Neural cell (in vitro differentiated cells): ENCODE results near the gene MAN2C1. TPM values are rescaled to one million over a fixed set of nuclear protein-coding genes. Genes with fewer than 3 reads are reported as not detected.
"Not testable (repeated sequence)": the region's sequence is repeated elsewhere in the genome, so short reads cannot be mapped to it uniquely, and the experiment has no call there.

Source experiments
- H2AFZ ChIP-seq: fragments of 200-600, 300-800 bp; sonication (generic), shearing (Covaris generic); 2 replicates; pipeline ENCODE4 v1.6.0; 2014; ENCODE audit warnings: low read depth, mild to moderate bottlenecking, antibody characterized with exemption, low read length, moderate library complexity
- H3F3A ChIP-seq: fragments of 200-600 bp; shearing (Covaris generic); 2 replicates; pipeline ENCODE4 v1.6.1; 2016; ENCODE audit warnings: mild to moderate bottlenecking, moderate library complexity, mixed read lengths, antibody characterized with exemption, low read length; ENCODE audit not compliant: insufficient read depth, poor library complexity, severe bottlenecking
- H3K27ac ChIP-seq: fragments of 200-600, 300-800 bp; sonication (generic), shearing (Covaris generic); 2 replicates; pipeline ENCODE4 v1.5.1; 2014; ENCODE audit warnings: mild to moderate bottlenecking, low read length, moderate library complexity
- H3K27me3 ChIP-seq: fragments of 300-800, 200-600 bp; sonication (generic), shearing (Covaris generic); 2 replicates; pipeline ENCODE4 v1.6.0; 2014; ENCODE audit warnings: mild to moderate bottlenecking, low read depth, low read length, moderate library complexity; ENCODE audit not compliant: insufficient read depth
- H3K36me3 ChIP-seq: fragments of 300-800, 200-600 bp; sonication (generic), shearing (Covaris generic); 2 replicates; pipeline ENCODE4 v1.5.1; 2014; ENCODE audit warnings: mild to moderate bottlenecking, antibody characterized with exemption, low read length, moderate library complexity; ENCODE audit not compliant: insufficient read depth
- H3K4me2 ChIP-seq: fragments of 300-800, 200-600 bp; sonication (generic), shearing (Covaris generic); 2 replicates; pipeline ENCODE4 v1.6.0; 2014; ENCODE audit warnings: mild to moderate bottlenecking, low read length
- H3K4me3 ChIP-seq: fragments of 300-800, 200-600 bp; sonication (generic), shearing (Covaris generic); 2 replicates; pipeline ENCODE4 v1.5.1; 2014; ENCODE audit warnings: mild to moderate bottlenecking, low read length, moderate library complexity
- H3K79me2 ChIP-seq: fragments of 200-600 bp; shearing (Covaris generic); replicated peaks from 2 replicates; pipeline ENCODE4 v1.6.0; 2014; ENCODE audit warnings: mild to moderate bottlenecking, low read length, moderate library complexity; ENCODE audit not compliant: insufficient read depth
- H3K9ac ChIP-seq: fragments of 300-800, 200-600 bp; sonication (generic), shearing (Covaris generic); 2 replicates; pipeline ENCODE4 v1.6.1; 2016; ENCODE audit warnings: mild to moderate bottlenecking, low read length, mixed read lengths
- H3K9me2 ChIP-seq: fragments of 200-600 bp; shearing (Covaris generic); 2 replicates; pipeline ENCODE4 v1.6.1; 2016; ENCODE audit warnings: mild to moderate bottlenecking, low read length, mixed read lengths; ENCODE audit not compliant: insufficient read depth
- H3K9me3 ChIP-seq: fragments of 200-600, 300-800 bp; sonication (generic), shearing (Covaris generic); 2 replicates; pipeline ENCODE4 v1.6.1; 2016; ENCODE audit warnings: mild to moderate bottlenecking, mixed run types, low read length, moderate library complexity, mixed read lengths
- H4K20me1 ChIP-seq: fragments of 200-600 bp; shearing (Covaris generic); 2 replicates; pipeline ENCODE4 v1.6.1; 2016; ENCODE audit warnings: mild to moderate bottlenecking, mixed run types; ENCODE audit not compliant: insufficient read depth
- EP300 ChIP-seq: fragments of 450-650 bp; conservative IDR thresholded peaks from 2 replicates; pipeline ENCODE4 v1.6.1; 2014; ENCODE audit warnings: antibody characterized with exemption, mild to moderate bottlenecking, moderate library complexity; ENCODE audit not compliant: poor library complexity, severe bottlenecking
- EZH2 ChIP-seq: fragments of 200-600, 300-800 bp; shearing (Covaris generic), sonication (generic); IDR thresholded peaks from 2 replicates; pipeline ENCODE4 v1.6.1; 2014; ENCODE audit warnings: antibody characterized with exemption, low read length, borderline replicate concordance, mild to moderate bottlenecking; ENCODE audit not compliant: insufficient read depth, poor library complexity, severe bottlenecking
- MXI1 ChIP-seq: fragments of 450-650 bp; conservative IDR thresholded peaks from 2 replicates; pipeline ENCODE4 v1.6.1; 2014; ENCODE audit warnings: antibody characterized with exemption, mild to moderate bottlenecking; ENCODE audit not compliant: poor library complexity, severe bottlenecking
- POLR2AphosphoS5 ChIP-seq: IDR thresholded peaks from 2 replicates; pipeline ENCODE4 v1.6.1; 2012
- REST ChIP-seq: IDR thresholded peaks from 2 replicates; pipeline ENCODE4 v1.6.1; 2012; ENCODE audit warnings: borderline replicate concordance
- SMC3 ChIP-seq: fragments of 450-650 bp; conservative IDR thresholded peaks from 2 replicates; pipeline ENCODE4 v1.6.1; 2014; ENCODE audit warnings: antibody characterized with exemption, mild to moderate bottlenecking, moderate library complexity; ENCODE audit not compliant: poor library complexity
- TAF1 ChIP-seq: IDR thresholded peaks from 2 replicates; pipeline ENCODE4 v1.6.1; 2012; ENCODE audit warnings: low read depth
- polyA plus RNA-seq: library from polyadenylated mRNA; depleted of rRNA; stranded (reverse); fragments of >200 nt; gene quantifications from 2 replicates; pipeline ENCODE4 v1.2.3, GENCODE V29; 2014
- TF ChIP-seq, protein P1 (sequence below): fragments of 450-650 bp; IDR thresholded peaks from 2 replicates; pipeline ENCODE4 v1.5.1; 2014; ENCODE audit warnings: antibody characterized with exemption, mild to moderate bottlenecking, moderate library complexity; ENCODE audit not compliant: poor library complexity, severe bottlenecking

The MAN2C1 gene
- polyA plus RNA-seq, 1 donor from 2014 or later = 261 TPM

DNA sequence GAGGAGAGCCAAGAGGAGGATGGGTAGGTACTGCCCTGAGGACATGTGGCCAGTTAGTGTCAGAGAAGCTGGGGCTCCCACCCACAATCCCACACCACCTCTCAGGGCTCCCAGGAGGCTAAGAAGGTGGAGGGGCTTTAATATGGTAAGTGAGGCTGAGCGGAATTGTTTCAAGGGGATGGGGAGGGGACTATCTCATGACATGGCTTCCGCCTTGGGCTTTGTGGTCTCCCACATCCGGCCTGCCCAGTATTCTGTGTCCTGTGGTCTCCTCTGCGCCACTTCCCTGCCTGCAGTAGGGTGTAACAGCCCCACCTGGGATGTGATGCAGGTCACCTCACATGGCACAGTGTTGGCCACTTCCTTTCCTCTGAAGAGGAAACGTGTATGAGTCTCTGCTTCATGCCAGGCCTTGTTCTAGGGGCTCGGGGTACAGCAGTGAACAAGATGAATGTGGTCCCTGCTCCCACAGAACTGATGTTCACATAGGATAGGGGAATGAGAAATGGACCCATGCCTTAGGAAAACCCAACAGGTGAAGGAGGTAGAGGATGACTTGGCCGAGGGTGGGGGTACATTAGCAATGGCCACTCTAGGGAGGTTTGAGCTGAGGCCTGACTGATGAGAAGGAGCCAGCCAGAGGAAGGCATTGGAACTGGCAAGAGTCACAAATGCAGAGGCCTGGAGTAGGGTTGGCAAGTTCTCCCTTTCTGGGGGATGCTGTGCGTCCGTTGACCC, 18.4 kb downstream of the MAN2C1 start:
- Histone ChIP-seq H3K4me3 (no peak overlapping the region), H3K36me3 (no peaks in the 10 kb centered on the region), H2AFZ (no peak overlapping the region), H3K27ac (no peak overlapping the region), H3K9me2 (no peaks in the 10 kb centered on the region), H3F3A (no peaks in the 10 kb centered on the region), H3K9ac (no peak overlapping the region), H3K9me3 (no peaks in the 10 kb centered on the region), H3K79me2 (no peaks in the 10 kb centered on the region), H4K20me1 (no peaks in the 10 kb centered on the region), H3K4me2 (no peak overlapping the region), H3K27me3 (peaks cover 25% of the 10 kb centered on the region)
- TF ChIP-seq REST (no peak), POLR2AphosphoS5 (no peak), SMC3 (no peak), MXI1 (no peak)
- TF ChIP-seq, protein P1, sequence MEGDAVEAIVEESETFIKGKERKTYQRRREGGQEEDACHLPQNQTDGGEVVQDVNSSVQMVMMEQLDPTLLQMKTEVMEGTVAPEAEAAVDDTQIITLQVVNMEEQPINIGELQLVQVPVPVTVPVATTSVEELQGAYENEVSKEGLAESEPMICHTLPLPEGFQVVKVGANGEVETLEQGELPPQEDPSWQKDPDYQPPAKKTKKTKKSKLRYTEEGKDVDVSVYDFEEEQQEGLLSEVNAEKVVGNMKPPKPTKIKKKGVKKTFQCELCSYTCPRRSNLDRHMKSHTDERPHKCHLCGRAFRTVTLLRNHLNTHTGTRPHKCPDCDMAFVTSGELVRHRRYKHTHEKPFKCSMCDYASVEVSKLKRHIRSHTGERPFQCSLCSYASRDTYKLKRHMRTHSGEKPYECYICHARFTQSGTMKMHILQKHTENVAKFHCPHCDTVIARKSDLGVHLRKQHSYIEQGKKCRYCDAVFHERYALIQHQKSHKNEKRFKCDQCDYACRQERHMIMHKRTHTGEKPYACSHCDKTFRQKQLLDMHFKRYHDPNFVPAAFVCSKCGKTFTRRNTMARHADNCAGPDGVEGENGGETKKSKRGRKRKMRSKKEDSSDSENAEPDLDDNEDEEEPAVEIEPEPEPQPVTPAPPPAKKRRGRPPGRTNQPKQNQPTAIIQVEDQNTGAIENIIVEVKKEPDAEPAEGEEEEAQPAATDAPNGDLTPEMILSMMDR = no peak

DNA sequence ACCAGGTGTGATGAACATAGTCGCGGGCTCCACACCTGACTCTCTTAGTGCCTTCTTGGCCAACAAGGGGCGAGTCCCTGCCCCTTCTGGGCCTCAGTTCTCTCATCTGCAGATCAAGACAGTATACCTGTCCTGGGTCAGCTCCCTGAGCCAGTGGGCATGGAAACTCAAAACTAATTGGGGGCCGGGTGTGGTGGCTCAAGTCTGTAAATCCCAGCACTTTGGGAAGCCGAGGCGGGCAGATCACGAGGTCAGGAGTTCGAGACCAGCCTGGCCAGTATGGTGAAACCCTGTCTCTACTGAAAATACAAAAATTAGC, 19.1 kb downstream of the MAN2C1 start:
- not testable (repeated sequence) for H4K20me1 ChIP-seq, H3K9me3 ChIP-seq, H3F3A ChIP-seq, H3K79me2 ChIP-seq, H3K4me3 ChIP-seq, H3K36me3 ChIP-seq, H3K9me2 ChIP-seq, H3K27ac ChIP-seq, H2AFZ ChIP-seq, H3K4me2 ChIP-seq, H3K9ac ChIP-seq
- peaks cover 25% of the 10 kb centered on the region for H3K27me3 ChIP-seq

DNA sequence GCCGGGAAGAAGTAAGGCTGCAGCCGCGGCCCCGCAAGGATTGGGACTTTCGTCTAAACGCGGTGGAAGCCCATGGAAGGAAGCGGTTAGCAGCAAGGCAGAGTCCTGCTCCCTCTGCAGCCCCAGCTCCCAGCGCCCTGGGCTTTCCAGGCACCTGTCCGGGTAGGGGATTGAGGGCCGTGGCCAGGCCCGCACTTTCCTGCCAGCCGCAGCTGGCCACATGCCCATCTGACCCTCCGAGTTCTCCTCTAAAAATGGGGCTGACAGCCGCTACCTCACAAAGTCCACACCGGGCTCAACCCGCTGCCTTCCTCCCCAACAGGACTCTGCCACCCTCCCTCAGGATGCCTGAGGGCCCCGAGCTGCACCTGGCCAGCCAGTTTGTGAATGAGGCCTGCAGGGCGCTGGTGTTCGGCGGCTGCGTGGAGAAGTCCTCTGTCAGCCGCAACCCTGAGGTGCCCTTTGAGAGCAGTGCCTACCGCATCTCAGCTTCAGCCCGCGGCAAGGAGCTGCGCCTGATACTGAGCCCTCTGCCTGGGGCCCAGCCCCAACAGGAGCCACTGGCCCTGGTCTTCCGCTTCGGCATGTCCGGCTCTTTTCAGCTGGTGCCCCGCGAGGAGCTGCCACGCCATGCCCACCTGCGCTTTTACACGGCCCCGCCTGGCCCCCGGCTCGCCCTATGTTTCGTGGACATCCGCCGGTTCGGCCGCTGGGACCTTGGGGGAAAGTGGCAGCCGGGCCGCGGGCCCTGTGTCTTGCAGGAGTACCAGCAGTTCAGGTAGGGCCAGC, 19.7 kb downstream of the MAN2C1 start:
- peaks cover 25% of the 10 kb centered on the region for H3K27me3 ChIP-seq
- no peaks in the 10 kb centered on the region for H3K79me2 ChIP-seq
- no peaks in the 10 kb centered on the region for H3K36me3 ChIP-seq
- peak overlapping the region; percentile 62 for H3K9ac ChIP-seq
- H3F3A ChIP-seq = no peaks in the 10 kb centered on the region
- TF ChIP-seq SMC3 (no peak), EZH2 (no peak), EP300 (no peak), TAF1 (no peak)
- TF ChIP-seq, protein P1 = no peak
- no peak overlapping the region for H2AFZ ChIP-seq
- no peak overlapping the region for H3K27ac ChIP-seq
- peak overlapping the region; percentile 81 for H3K4me3 ChIP-seq
- H3K4me2 ChIP-seq = no peak overlapping the region
- no peaks in the 10 kb centered on the region for H3K9me3 ChIP-seq
- no peaks in the 10 kb centered on the region for H4K20me1 ChIP-seq
- no peaks in the 10 kb centered on the region for H3K9me2 ChIP-seq
